WI38 (cell line): ENCODE results near the gene ALDH5A1.

ENCODE experiments used
- H3K4me3 ChIP-seq: 2 replicates; pipeline ENCODE4 v1.5.1; 2011; ENCODE audit warnings: low read depth, mild to moderate bottlenecking, control low read depth, low read length
- CTCF ChIP-seq: IDR thresholded peaks from 2 replicates; pipeline ENCODE4 v1.5.1; 2012; ENCODE audit warnings: low read depth, mild to moderate bottlenecking, control low read depth, low read length

Gene ALDH5A1

GRCh38 chr6:24497254-24497970, 2.6 kb downstream of the ALDH5A1 start:
- no peak overlapping the region for H3K4me3 ChIP-seq
- no peak for TF ChIP-seq CTCF

- no peak overlapping the region for H3K4me3 ChIP-seq
- TF ChIP-seq CTCF: no peak
Measured at GRCh38 chr6:24500683-24501082, 5.9 kb downstream of the ALDH5A1 start.

GRCh38 chr6:24501374-24501773, 6.6 kb downstream of the ALDH5A1 start:
- no peak overlapping the region for H3K4me3 ChIP-seq
- TF ChIP-seq CTCF: no peak

GRCh38 chr6:24501914-24502313, 7.1 kb downstream of the ALDH5A1 start:
- no peak overlapping the region for H3K4me3 ChIP-seq
- TF ChIP-seq CTCF: no peak

- H3K4me3 ChIP-seq: no peak overlapping the region
- TF ChIP-seq CTCF: no peak
Measured at GRCh38 chr6:24504287-24504648, 9.5 kb downstream of the ALDH5A1 start.

GRCh38 chr6:24504649-24505586, 10.1 kb downstream of the ALDH5A1 start:
- no peak for TF ChIP-seq CTCF
- H3K4me3 ChIP-seq: no peak overlapping the region
